CD8-positive, alpha-beta memory T cell (primary cell): ENCODE results near the gene TEPSIN. TPM values are rescaled to one million over a fixed set of nuclear protein-coding genes. Genes with fewer than 3 reads are reported as not detected.

Experiments
- CTCF ChIA-PET: fragments of 350-600 bp; sonication (Branson Sonifier 250); formaldehyde crosslinking; loops from one replicate; lab custom pipeline; 2021; ENCODE audit warnings: antibody characterized with exemption; lab: Charles Lee
- POLR2A ChIA-PET: fragments of 350-600 bp; sonication (Branson Sonifier 250); formaldehyde crosslinking; loops from one replicate; lab custom pipeline; 2021; ENCODE audit warnings: antibody characterized with exemption; lab: Charles Lee
- DNase-seq, 5 donors: peaks; one replicate each; pipeline versions ENCODE4 v3.0.0 to v3.0.0-alpha.2; 2020 to 2022; ENCODE audit warnings: mixed read lengths in 1 of 5
- H3K27ac ChIP-seq: one replicate; pipeline ENCODE4 v1.7.0; 2013; ENCODE audit warnings: low read depth, mild to moderate bottlenecking, low read length, moderate library complexity
- H3K27me3 ChIP-seq: 2 replicates; pipeline ENCODE4 v1.7.0; 2013; ENCODE audit warnings: low read length, mild to moderate bottlenecking; ENCODE audit not compliant: insufficient read depth, poor library complexity, severe bottlenecking
- H3K36me3 ChIP-seq: 2 replicates; pipeline ENCODE4 v1.7.0; 2013; ENCODE audit warnings: mild to moderate bottlenecking, low read length, moderate library complexity; ENCODE audit not compliant: insufficient read depth
- H3K4me1 ChIP-seq: 2 replicates; pipeline ENCODE4 v1.7.0; 2013; ENCODE audit warnings: mild to moderate bottlenecking, low read length, moderate library complexity; ENCODE audit not compliant: insufficient read depth
- H3K4me3 ChIP-seq: 2 replicates; pipeline ENCODE4 v1.7.0; 2013; ENCODE audit warnings: mild to moderate bottlenecking, low read length
- H3K9me3 ChIP-seq: 2 replicates; pipeline ENCODE4 v1.7.0; 2013; ENCODE audit warnings: mild to moderate bottlenecking, low read length
- H3K27ac Mint-ChIP-seq, 8 donors: one replicate each; pipeline ENCODE4 v1.8.0; 2020 to 2021; ENCODE audit warnings: mixed read lengths in 8 of 8, mild to moderate bottlenecking in 6 of 8, inconsistent platforms in 3 of 8, moderate library complexity in 3 of 8
- H3K27me3 Mint-ChIP-seq, 2 donors: one replicate each; pipeline ENCODE4 v1.8.0; 2020 to 2021; ENCODE audit warnings: mixed read lengths in 2 of 2, mild to moderate bottlenecking in 1 of 2, moderate library complexity in 1 of 2
- H3K36me3 Mint-ChIP-seq, 3 donors: one replicate each; pipeline ENCODE4 v1.8.0; 2020 to 2021; ENCODE audit warnings: mixed read lengths in 3 of 3, inconsistent platforms in 1 of 3, mild to moderate bottlenecking in 1 of 3
- H3K4me1 Mint-ChIP-seq, 3 donors: one replicate each; pipeline ENCODE4 v1.8.0; 2020 to 2021; ENCODE audit warnings: mixed read lengths in 3 of 3, inconsistent platforms in 1 of 3, mild to moderate bottlenecking in 1 of 3
- H3K4me3 Mint-ChIP-seq, 7 donors: one replicate each; pipeline ENCODE4 v1.8.0; 2020 to 2021; ENCODE audit warnings: mixed read lengths in 7 of 7, mild to moderate bottlenecking in 6 of 7, moderate library complexity in 4 of 7, inconsistent platforms in 2 of 7
- H3K9me3 Mint-ChIP-seq, 5 donors: one replicate each; pipeline ENCODE4 v1.8.0; 2020 to 2022; ENCODE audit warnings: mixed read lengths in 5 of 5, mild to moderate bottlenecking in 3 of 5, moderate library complexity in 2 of 5, inconsistent platforms in 1 of 5
- polyA plus RNA-seq: library from polyadenylated mRNA; unstranded; fragments of 300-500 nt; fragmentation: Illumina TruSeq; gene quantifications from one replicate; pipeline ENCODE4 v1.2.3, GENCODE V29; 2021
- total RNA-seq, 2 experiments: library from RNA; stranded (reverse); gene quantifications; one replicate each; pipeline ENCODE4 v1.2.3, GENCODE V29; 2021

Gene TEPSIN
- total and polyA plus RNA-seq, 3 experiments from 2014 or later: 6.2 to 44.2 (median 41.2) TPM

- no peaks in the 10 kb centered on the region for H3K27me3 Mint-ChIP-seq
- DNase-seq: no peak
- Histone ChIP-seq H3K9me3 (no peaks in the 10 kb centered on the region), H3K27ac (no peak overlapping the region), H3K27me3 (no peaks in the 10 kb centered on the region), H3K36me3 (peaks cover 7% of the 10 kb centered on the region), H3K4me3 (no peak overlapping the region), H3K4me1 (peaks cover 23% of the 10 kb centered on the region)
- no peak overlapping the region for H3K27ac Mint-ChIP-seq
- CTCF ChIA-PET: no interaction called here
- H3K4me1 Mint-ChIP-seq: peaks cover 30 to 35% (median 33%) of the 10 kb centered on the region in 3 donors
- POLR2A ChIA-PET: no interaction called here
- H3K9me3 Mint-ChIP-seq: no peaks in the 10 kb centered on the region
- H3K4me3 Mint-ChIP-seq: no peak overlapping the region
- peaks cover 0 to 56% (median 6%) of the 10 kb centered on the region in 3 donors for H3K36me3 Mint-ChIP-seq
Measured at GRCh38 chr17:81282876-81283275, 44.0 kb upstream of the TEPSIN start.

GRCh38 chr17:81282141-81282540 lies 43.3 kb upstream of the TEPSIN start:
- no peak overlapping the region for H3K27ac ChIP-seq
- H3K27me3 ChIP-seq: no peaks in the 10 kb centered on the region
- Mint-ChIP-seq H3K4me1 (peaks cover 23 to 30% (median 28%) of the 10 kb centered on the region in 3 donors), H3K27me3 (no peaks in the 10 kb centered on the region), H3K9me3 (no peaks in the 10 kb centered on the region), H3K4me3 (no peak overlapping the region), H3K27ac (no peak overlapping the region), H3K36me3 (peaks cover 0 to 56% (median 3%) of the 10 kb centered on the region in 3 donors)
- H3K9me3 ChIP-seq: no peaks in the 10 kb centered on the region
- ChIA-PET CTCF (no interaction called here), POLR2A (no interaction called here)
- no peak overlapping the region for H3K4me3 ChIP-seq
- peaks cover 23% of the 10 kb centered on the region for H3K4me1 ChIP-seq
- no peak for DNase-seq
- peaks cover 7% of the 10 kb centered on the region for H3K36me3 ChIP-seq

GRCh38 chr17:81280571-81280970 lies 41.7 kb upstream of the TEPSIN start:
- no peak overlapping the region for H3K27ac Mint-ChIP-seq
- Histone ChIP-seq H3K27ac (no peak overlapping the region), H3K4me1 (peaks cover 11% of the 10 kb centered on the region), H3K36me3 (peaks cover 12% of the 10 kb centered on the region), H3K9me3 (no peaks in the 10 kb centered on the region), H3K27me3 (no peaks in the 10 kb centered on the region), H3K4me3 (no peak overlapping the region)
- H3K27me3 Mint-ChIP-seq: no peaks in the 10 kb centered on the region
- H3K36me3 Mint-ChIP-seq: peaks cover 0 to 68% (median 7%) of the 10 kb centered on the region in 3 donors
- H3K9me3 Mint-ChIP-seq: no peaks in the 10 kb centered on the region
- no peak overlapping the region for H3K4me3 Mint-ChIP-seq
- ChIA-PET CTCF (no interaction called here), POLR2A (no interaction called here)
- DNase-seq: no peak
- H3K4me1 Mint-ChIP-seq: peaks cover 11 to 14% (median 14%) of the 10 kb centered on the region in 3 donors

GRCh38 chr17:81279278-81280275 lies 40.7 kb upstream of the TEPSIN start:
- Mint-ChIP-seq H3K4me3 (peak overlapping the region in 1 of 7 donors; percentile 32), H3K9me3 (no peaks in the 10 kb centered on the region), H3K36me3 (peaks cover 0 to 69% (median 6%) of the 10 kb centered on the region in 3 donors), H3K27me3 (no peaks in the 10 kb centered on the region), H3K4me1 (peaks cover 4 to 5% (median 4%) of the 10 kb centered on the region in 3 donors), H3K27ac (no peak overlapping the region)
- no peak overlapping the region for H3K27ac ChIP-seq
- ChIA-PET CTCF (interaction anchor here (1.8 kb wide), 1 partner anchor 12 kb away, joined by 4 read pairs; no protein-coding TSS in a partner anchor), POLR2A (no interaction called here)
- no peak overlapping the region for H3K4me3 ChIP-seq
- peaks cover 12% of the 10 kb centered on the region for H3K36me3 ChIP-seq
- H3K4me1 ChIP-seq: peaks cover 4% of the 10 kb centered on the region
- no peak for DNase-seq
- H3K9me3 ChIP-seq: no peaks in the 10 kb centered on the region
- H3K27me3 ChIP-seq: no peaks in the 10 kb centered on the region

GRCh38 chr17:81278831-81279230 lies 40.0 kb upstream of the TEPSIN start:
- Histone ChIP-seq H3K9me3 (no peaks in the 10 kb centered on the region), H3K36me3 (peaks cover 12% of the 10 kb centered on the region), H3K27ac (no peak overlapping the region), H3K27me3 (no peaks in the 10 kb centered on the region), H3K4me1 (no peaks in the 10 kb centered on the region), H3K4me3 (no peak overlapping the region)
- POLR2A ChIA-PET: no interaction called here
- Mint-ChIP-seq H3K27ac (no peak overlapping the region), H3K9me3 (no peaks in the 10 kb centered on the region), H3K36me3 (peaks cover 0 to 71% (median 6%) of the 10 kb centered on the region in 3 donors), H3K27me3 (no peaks in the 10 kb centered on the region), H3K4me3 (no peak overlapping the region), H3K4me1 (peaks cover 0 to 3% (median 0%) of the 10 kb centered on the region in 3 donors)
- CTCF ChIA-PET: interaction anchor here (1.4 to 1.8 kb wide), 2 partner anchors 13 to 26 kb away, joined by 4 read pairs; no protein-coding TSS in a partner anchor
- DNase-seq: no peak

- Mint-ChIP-seq H3K36me3 (peaks cover 0 to 78% (median 7%) of the 10 kb centered on the region in 3 donors), H3K4me1 (peaks cover 0 to 3% (median 0%) of the 10 kb centered on the region in 3 donors), H3K27me3 (no peaks in the 10 kb centered on the region), H3K27ac (no peak overlapping the region), H3K9me3 (no peaks in the 10 kb centered on the region), H3K4me3 (no peak overlapping the region)
- Histone ChIP-seq H3K27ac (no peak overlapping the region), H3K4me3 (no peak overlapping the region), H3K9me3 (no peaks in the 10 kb centered on the region), H3K4me1 (no peaks in the 10 kb centered on the region), H3K36me3 (peaks cover 17% of the 10 kb centered on the region), H3K27me3 (no peaks in the 10 kb centered on the region)
- CTCF ChIA-PET: interaction anchor here (1.4 to 1.8 kb wide), 2 partner anchors 14 to 25 kb away, joined by 4 read pairs; no protein-coding TSS in a partner anchor
- no peak for DNase-seq
- POLR2A ChIA-PET: no interaction called here
Measured at GRCh38 chr17:81277946-81278693, 39.3 kb upstream of the TEPSIN start.

- Histone ChIP-seq H3K4me3 (no peak overlapping the region), H3K9me3 (no peaks in the 10 kb centered on the region), H3K27me3 (no peaks in the 10 kb centered on the region), H3K4me1 (no peaks in the 10 kb centered on the region), H3K36me3 (peaks cover 24% of the 10 kb centered on the region), H3K27ac (no peak overlapping the region)
- H3K27me3 Mint-ChIP-seq: no peaks in the 10 kb centered on the region
- H3K4me3 Mint-ChIP-seq: no peak overlapping the region
- CTCF ChIA-PET: interaction anchor here (1.4 kb wide), 1 partner anchor 25 kb away, joined by 4 read pairs; no protein-coding TSS in a partner anchor
- peaks cover 0 to 4% (median 3%) of the 10 kb centered on the region in 3 donors for H3K4me1 Mint-ChIP-seq
- POLR2A ChIA-PET: no interaction called here
- no peak for DNase-seq
- no peaks in the 10 kb centered on the region for H3K9me3 Mint-ChIP-seq
- H3K27ac Mint-ChIP-seq: peak overlapping the region in 1 of 8 donors; percentile 83
- H3K36me3 Mint-ChIP-seq: peaks cover 0 to 81% (median 12%) of the 10 kb centered on the region in 3 donors
Measured at GRCh38 chr17:81277421-81277820, 38.6 kb upstream of the TEPSIN start.
